HCEC 1CT (cell line): Measurements from ENCODE around the gene KCNT1.

ENCODE experiments used
- DNase-seq: peaks from one replicate; pipeline ENCODE4 v3.0.0-alpha.2; 2017

Gene KCNT1

GRCh38 chr9:135673941-135674340, 28.0 kb upstream of the KCNT1 start:
- DNase-seq: no peak

- DNase-seq: no peak
Observed at GRCh38 chr9:135674977-135675376, 27.0 kb upstream of the KCNT1 start.

- DNase-seq: no peak
Observed at GRCh38 chr9:135676891-135677290, 25.1 kb upstream of the KCNT1 start.

GRCh38 chr9:135677641-135678168, 24.3 kb upstream of the KCNT1 start:
- no peak for DNase-seq

- no peak for DNase-seq
Observed at GRCh38 chr9:135678236-135679017, 23.6 kb upstream of the KCNT1 start.

- DNase-seq: no peak
Observed at GRCh38 chr9:135680056-135680455, 21.9 kb upstream of the KCNT1 start.

- DNase-seq: no peak
Observed at GRCh38 chr9:135681161-135681560, 20.8 kb upstream of the KCNT1 start.

GRCh38 chr9:135683401-135684034, 18.5 kb upstream of the KCNT1 start:
- DNase-seq: no peak

- DNase-seq: no peak
Observed at GRCh38 chr9:135684691-135685090, 17.3 kb upstream of the KCNT1 start.

- DNase-seq: no peak
Observed at GRCh38 chr9:135687216-135687615, 14.8 kb upstream of the KCNT1 start.

GRCh38 chr9:135689011-135689410, 13.0 kb upstream of the KCNT1 start:
- no peak for DNase-seq

- no peak for DNase-seq
Observed at GRCh38 chr9:135690836-135691570, 11.0 kb upstream of the KCNT1 start.

GRCh38 chr9:135692410-135692809, 9.6 kb upstream of the KCNT1 start:
- no peak for DNase-seq

- no peak for DNase-seq
Observed at GRCh38 chr9:135693265-135693664, 8.7 kb upstream of the KCNT1 start.

- no peak for DNase-seq
Observed at GRCh38 chr9:135693771-135694170, 8.2 kb upstream of the KCNT1 start.

- DNase-seq: no peak
Observed at GRCh38 chr9:135694414-135694813, 7.6 kb upstream of the KCNT1 start.

GRCh38 chr9:135695036-135695435, 6.9 kb upstream of the KCNT1 start:
- no peak for DNase-seq

- DNase-seq: no peak
Observed at GRCh38 chr9:135695642-135696041, 6.3 kb upstream of the KCNT1 start.

GRCh38 chr9:135696446-135696845, 5.5 kb upstream of the KCNT1 start:
- no peak for DNase-seq

GRCh38 chr9:135697226-135697625, 4.8 kb upstream of the KCNT1 start:
- no peak for DNase-seq

- DNase-seq: no peak
Observed at GRCh38 chr9:135698236-135698635, 3.7 kb upstream of the KCNT1 start.

- DNase-seq: no peak
Observed at GRCh38 chr9:135698767-135699166, 3.2 kb upstream of the KCNT1 start.

- no peak for DNase-seq
Observed at GRCh38 chr9:135699440-135699839, 2.5 kb upstream of the KCNT1 start, which contains the start of gene SOHLH1. Gene SOHLH1, minus strand, starts transcription at chr9:135699481. Its CDS starts 14 bp downstream, at chr9:135699467.

GRCh38 chr9:135700525-135700924, 1.5 kb upstream of the KCNT1 start:
- no peak for DNase-seq
